Measurements from ENCODE around the gene MRPL58.
"Not testable (repeated sequence)": the region's sequence is repeated elsewhere in the genome, so short reads cannot be mapped to it uniquely, and the experiment has no call there.

Gene MRPL58

DNA sequence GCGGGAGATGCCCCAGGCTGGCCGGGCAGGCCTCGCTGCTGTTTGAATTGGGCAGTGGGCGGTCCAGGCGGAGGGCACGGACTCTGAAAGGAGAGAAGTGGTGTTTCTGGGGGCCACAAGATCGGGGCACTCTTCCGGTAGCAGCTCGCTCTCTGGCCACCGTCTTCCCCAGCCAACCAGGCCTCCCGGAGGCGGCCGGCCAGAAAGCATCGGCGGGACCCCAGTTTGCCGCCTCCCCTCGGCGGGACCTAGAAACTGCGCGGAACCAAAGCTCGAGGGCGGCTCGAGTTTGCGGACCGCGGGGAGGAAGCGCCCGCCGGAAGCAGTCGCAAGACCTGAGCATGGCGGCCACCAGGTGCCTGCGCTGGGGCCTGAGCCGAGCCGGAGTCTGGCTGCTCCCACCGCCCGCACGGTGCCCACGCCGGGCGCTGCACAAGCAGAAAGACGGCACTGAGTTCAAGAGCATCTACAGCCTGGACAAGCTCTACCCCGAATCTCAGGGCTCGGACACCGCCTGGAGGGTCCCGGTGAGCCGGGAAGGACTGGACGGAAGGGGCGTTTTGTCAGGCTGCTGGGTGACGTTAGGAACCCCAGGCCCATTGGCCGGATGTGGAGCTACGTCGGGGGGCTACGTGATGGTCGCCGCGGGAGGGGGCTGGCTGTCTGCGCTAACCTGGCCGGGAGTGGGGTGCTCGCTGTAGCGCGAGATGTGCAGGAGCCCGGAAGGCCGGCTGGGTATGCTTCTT, at the start of gene MRPL58:
Gene MRPL58 (plus strand): TSS at position 325 of the 746 bp plus-strand sequence. CDS start 17 bp downstream, at position 342.
- peak; percentile 74 for DNase-seq

DNA sequence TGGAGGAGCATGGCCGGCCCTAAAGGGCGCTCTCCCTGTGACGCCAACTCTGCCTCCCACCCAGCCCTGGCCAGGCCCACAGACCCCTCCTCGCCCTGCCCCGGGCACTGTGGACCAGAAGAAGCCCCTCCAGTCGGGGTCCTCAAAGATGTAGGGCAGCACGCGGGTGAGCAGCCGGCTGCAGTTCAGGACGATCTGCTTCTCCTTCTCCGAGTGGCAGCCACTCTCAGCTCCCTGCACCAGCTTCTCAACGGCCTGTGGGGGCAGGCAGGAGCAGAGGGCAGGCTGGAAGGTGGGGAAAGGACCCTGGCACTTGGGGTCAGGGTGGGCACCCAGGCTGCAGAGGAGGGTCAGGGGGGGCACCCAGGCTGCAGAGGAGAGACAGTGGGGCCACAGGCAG, 48.8 kb upstream of the MRPL58 start:
- DNase-seq: no peak

DNA sequence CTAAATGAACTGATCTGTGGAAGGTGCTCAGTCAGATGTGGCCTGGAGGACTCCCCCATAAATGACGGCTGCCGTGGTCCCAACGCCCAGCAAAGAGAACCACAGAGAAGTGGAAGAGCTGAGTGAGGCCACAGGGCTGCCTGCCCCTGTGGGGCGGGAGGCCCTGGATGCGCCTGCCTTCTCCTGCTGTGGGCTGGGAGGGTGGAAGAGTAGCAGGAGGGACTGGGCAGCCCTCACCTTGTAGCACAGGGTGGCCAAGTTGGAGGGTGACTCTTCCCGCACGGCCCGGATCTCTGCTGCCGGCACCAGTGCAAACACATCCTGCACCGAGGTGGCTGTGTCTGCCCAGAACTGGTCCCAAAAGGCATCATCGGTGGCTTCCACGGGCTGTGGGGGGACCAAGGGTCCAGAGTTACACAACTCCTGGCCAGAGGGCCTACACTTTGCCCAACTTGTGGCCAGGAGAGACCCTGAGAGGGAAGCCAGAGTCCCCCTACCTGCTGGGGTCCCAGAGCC, 48.2 kb upstream of the MRPL58 start:
- DNase-seq: no peak

DNA sequence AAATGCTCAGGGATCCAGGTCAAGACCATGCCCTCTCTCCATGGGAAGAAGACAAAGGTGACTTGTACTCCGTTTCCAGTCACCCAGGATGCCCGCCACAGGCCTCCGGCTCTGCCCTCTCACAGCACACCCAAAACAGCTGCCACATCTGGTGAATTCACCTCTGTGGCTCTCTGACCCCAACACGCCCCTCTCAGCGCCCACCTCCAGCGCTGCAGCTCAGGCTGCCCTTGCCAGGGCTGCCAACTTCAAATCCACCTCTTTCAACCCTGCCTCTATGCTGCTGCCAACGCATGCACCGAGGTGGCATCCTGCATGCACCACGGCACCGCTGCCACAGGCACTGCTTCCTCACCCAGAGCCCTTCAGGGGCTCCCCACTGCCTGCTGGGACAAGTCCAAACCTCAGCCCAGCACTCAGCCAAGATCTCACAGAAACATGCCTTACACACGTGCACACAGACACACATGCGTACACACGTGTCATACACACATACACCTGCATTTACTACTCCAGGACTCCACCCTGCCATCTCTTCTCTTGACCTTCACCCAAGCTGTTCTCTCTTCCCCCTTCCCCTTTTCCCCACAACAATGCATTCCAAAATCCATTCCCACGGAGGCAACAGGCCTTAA, 47.4 kb upstream of the MRPL58 start:
- no peak for DNase-seq

DNA sequence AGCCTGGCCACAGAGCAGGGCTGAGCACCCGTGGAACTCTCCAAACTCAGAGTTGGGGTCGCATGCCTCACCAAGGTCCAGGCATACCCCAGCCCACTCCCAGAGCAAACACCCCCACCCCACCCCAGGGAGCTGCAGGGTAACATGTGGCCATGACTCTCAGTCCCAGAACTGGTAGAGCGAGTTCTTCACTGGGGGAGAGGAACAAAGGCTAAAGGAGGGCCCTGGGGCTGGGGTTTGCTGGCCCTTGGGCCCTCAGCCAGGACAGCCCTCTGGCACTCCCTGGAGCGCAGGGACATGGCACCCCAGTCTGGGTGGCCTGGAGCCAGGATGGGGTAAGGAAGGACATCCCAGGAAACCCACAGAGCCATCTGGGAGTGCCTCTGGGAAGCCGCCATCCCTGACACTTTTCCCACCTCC, 44.1 kb upstream of the MRPL58 start:
- DNase-seq: no peak

DNA sequence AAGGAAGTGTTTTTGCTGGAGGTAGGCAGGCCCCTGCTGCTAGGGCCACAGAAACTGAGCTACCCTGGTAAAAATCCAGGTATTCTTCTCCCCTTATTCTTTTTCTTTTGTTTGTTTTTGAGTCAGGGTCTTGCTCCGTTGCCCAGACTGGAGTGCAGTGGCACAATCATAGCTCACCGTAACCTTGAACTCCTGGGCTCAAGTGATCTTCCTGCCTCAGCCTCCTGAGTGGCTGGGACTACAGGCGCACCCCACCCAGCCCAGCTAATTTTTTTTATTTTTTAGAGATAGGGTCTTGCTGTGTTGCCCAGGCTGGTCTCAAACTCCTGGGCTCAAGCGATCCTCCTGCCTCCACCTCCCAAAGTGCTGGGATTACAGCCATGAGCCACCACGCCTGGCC, 43.0 kb upstream of the MRPL58 start:
- not testable (repeated sequence) for DNase-seq

DNA sequence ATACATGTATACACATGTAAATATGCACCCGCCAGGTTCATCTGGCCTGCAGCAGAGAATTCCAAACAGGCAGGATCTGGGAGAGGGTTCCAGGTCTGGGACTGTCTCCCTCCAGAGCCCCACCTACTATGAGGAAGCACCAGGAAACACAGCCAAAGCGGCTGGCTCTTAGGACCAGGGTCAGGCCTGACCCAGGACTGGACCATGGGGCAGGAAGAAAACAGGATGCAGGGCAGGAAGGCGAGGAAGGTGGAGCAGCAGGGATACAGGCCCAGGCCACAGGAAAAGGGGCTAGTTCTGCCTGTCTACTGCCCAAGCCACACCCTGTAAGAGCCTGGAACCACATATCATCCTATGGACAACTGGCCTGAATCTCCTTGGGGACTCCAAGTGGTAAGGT, 42.1 kb upstream of the MRPL58 start:
- no peak for DNase-seq

DNA sequence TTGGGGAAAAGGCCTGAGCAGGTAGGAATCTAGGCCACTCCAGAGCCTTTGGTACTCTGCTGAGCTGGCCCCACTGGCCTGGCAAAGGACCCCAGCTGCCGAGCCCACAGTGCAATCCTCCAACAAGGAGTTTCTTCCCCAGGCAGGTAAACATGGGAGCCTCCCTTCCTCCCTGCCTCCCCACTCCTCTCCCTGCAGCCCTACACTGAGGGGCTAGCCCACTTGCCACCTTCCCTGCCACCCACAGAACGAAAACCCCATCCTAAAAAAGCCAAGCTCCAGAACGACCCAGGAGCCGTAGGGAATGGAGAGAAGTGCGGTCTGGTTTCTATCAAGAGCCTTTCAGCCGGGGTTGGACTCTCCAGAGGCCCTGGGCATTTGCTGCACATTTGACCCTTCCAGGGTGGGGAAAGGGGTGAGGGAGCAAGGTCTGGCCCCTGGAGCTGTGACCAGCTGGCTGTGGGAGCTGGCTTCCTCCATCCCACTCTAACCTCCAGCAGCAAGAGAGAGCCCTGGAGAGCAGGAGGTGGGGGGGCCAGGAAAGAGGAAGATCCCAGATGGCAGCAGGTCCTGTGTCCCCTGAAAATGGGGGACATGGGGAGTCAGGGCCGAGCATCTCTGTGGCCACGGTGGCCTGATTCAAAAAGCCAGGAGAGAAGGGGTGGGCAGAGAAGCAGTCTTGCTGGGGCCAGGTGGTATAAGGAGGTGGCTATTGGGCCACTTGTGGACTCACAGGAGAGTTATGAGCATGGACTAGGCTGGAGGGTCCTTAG, 41.2 kb upstream of the MRPL58 start:
- DNase-seq: no peak

DNA sequence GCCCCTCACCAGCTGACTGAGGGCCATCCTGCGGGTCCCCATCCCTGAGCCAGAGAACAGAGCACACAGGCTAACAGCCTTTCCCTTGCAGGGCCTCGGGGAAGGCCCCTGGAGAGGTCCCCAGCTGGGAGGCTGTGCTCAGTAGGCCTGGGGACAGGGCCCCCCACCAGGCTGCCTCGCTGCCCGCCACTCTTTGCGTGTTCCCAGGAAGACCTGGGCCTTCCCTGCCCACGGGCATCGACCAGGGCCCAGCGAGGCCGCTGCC, 40.7 kb upstream of the MRPL58 start:
- no peak for DNase-seq

DNA sequence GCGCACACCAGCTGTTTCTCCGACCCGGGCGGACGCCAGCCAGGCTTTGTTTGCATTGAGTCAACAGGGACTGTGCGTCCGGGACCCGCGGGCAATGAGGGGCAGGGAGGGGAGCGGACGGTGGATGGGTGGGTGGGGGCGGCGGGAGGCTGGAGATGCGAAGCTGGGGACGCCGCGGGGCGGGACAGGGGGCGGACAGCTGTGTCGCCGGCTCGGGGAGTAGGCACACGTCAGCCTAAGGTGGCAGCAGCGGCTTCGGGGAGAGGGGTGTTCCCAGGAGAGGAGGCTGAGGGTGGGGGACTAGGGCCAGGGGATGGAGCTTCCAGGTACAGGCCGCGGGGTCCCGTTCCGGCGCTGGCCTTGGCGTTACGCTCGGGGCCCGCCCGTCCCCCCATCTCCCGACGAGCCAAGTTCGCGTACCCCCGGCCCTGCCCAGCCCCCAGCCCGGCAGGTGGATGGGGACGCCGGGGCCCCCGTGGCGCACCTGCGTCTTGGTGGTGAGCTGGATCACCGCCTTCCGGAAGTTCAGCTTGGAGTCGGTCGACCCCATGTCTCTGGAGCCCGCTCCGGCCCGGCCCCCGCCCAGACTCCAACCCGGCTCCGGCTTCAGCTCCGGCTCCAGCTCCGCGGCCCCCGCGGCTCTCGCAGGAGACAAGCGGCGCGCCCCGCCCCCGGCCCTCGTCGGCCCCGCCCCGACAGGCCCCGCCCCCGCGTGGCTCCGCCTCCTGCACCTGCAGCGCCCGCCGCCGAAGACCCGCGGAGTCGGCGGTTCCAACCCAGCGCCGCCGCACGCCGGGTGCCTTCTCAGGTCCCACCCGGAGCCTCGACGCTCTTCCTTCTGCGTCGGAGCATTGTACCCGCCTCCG, 40.1 kb upstream of the MRPL58 start, which contains the start of gene HID1:
Gene HID1 (minus strand): TSS at position 653 of the 866 bp plus-strand sequence. CDS start 103 bp downstream, at position 550.
- DNase-seq: no peak

DNA sequence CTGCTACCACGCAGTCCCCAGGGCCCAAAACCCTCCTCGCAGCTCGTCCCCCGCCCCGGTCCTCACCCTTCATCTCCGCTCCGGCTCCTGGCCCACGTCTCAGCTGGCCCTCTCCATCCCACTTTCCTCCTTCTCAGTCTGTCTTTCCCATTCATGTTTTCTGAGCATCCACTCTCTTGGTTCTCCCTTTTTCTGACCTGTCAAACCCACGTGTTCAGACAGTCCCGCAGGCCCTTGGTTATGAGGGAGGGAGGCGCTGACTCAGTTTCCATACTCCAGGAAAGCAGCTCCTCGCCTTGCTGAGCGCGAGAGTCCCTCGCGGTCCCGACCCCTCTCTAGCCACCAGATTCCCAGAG, 39.5 kb upstream of the MRPL58 start:
- no peak for DNase-seq

DNA sequence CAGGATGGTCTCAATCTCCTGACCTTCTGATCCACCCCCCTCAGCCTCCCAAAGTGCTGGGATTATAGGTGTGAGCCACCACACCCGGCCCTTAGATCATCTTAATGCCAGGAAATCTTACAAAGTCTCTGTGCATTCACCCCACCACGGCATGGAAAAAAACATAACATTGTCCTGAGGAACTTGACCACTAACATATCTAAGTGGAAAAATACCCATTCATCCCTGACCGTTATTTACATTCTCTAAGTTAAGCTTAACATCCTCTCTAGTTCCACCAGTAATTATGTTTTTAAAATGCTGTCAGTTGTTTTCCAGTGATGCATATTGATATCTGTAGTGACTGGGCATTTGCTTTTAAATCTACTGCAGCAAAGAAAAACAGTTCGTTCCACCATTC, 36.5 kb upstream of the MRPL58 start:
- DNase-seq: no peak

DNA sequence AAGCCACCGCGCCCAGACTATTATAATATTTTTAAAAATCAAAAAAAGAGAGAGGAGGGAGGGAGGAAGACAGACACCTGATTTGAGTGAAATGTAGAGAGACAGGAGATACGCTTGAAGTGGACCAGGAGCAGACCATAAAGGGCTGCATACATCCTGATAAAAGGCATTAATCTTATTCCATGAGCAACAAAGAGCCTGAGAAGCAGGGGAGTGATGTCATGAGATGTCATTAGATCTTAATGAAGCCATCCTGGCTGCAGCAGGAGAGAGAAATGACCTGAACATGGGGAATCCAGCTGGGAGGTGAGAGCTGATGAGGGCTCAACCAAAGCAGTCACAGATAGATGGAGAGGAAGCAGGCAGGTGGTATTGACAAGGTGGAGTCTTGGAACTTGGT, 34.7 kb upstream of the MRPL58 start:
- DNase-seq: no peak

DNA sequence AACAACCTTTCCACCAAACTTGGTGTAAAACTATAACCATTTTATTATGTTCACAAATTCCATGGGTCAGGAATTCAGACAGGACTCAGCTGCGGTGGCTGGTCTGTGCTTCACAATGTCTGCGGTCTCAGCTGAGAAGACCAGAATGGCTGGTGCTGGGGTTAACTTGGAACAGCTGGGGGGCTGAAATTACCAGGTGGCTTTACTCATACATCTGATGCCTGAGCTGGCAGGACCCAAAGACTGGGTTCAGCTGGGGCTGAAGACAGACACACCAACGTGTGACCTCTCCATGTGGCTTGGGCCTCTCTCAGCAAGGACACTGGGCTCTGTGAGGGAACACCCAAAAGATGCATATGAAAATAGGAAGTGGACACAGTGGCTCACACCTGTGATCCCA, 34.2 kb upstream of the MRPL58 start:
- DNase-seq: no peak

DNA sequence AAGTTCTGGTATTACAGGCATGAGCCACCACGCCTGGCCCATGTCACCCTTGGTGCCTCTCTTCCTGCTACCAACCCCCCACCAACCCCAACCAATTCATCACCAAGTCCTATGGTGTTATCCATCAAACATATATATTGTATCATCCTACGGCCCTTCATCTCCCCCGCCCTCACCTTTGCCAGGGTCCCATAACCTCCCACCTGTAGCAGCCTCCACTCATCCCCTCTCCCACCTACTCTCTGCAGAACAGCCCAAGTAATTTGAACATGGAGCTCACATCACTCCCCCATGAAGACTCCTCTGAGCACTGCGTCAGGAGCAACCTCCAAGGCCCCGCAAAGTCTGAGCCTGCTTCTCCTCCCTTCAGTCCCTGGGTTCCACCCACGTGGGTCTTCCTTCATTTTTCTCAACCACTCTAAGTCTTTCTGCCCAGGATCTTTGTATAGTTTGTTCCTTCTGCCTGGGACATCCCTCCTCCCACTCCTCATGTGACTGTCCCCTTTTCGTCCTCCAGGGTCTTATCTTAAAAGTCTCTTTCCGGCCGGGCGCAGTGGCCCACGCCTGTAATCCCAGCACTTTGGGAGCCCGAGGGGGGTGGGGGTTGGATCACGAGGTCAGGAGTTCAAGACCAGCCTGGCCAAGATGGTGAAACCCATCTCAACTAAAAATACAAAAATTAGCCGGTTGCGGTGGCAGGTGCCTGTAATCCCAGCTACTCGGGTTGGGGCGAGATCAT, 32.9 kb upstream of the MRPL58 start:
- DNase-seq: no peak

DNA sequence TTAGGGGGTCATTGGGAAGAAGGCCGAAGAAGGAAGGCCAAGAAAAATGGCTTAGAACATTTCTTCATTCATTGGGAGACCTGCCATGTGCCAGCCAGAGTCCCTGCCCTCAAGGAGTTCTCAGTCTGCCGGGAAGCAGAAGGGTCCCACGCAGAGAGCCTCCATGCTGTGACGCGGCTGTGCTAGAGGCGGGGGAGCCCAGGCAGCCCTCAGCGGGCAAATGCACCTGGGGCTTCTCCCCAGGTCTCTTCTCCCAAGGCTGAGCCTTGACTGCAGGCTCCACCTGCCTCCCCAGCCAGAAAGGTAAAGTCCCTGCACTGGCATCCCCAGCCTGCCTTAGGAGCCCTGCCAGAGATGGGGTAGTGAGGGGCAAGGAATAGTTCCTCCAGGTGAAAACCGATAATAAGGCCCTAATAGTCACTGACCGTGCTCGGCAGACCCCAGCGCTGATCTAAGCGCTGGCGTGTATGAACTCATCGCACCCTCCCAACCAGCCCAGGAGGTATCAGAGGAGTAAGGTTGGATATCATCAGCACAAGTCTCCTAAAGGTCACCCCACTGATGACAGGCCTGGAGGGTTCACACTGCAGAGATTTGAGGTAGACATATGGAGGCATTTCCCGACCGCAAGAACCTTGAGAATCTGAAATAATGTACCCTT, 31.0 kb upstream of the MRPL58 start:
- no peak for DNase-seq

DNA sequence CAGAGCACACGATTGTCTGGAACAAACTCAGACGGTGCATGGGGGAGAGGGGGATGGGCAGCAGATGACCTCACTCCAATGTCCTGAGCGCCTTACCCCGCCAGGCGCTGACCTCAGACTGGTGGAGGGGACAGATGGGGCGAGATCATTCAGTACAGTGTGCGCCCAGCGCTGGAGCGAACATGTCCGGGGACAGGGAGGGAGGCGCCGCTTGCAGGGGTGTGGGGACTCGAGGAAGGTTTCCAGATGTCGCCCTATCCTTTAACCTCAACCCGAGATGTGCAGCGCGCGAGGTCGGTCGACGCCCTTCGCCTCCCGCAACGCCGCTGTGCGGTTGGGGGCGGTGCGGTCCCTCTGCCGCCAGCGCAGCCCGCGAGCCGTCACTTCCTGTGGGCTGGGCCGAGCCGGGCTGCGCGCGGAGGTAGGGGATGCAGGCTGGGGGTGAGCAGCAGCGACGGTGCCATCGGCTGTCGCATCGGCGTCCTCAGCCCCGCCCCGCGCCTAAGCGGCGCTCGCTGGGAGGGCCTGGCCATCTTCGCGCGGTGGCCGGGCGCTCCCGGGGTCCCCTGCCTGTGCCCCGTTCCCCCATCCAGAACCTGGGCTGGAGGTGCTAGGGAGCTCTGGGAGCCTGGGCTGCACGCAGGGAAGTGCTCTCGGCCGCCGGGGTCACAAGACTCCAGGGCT, 30.3 kb upstream of the MRPL58 start:
- peak; percentile 78 for DNase-seq

DNA sequence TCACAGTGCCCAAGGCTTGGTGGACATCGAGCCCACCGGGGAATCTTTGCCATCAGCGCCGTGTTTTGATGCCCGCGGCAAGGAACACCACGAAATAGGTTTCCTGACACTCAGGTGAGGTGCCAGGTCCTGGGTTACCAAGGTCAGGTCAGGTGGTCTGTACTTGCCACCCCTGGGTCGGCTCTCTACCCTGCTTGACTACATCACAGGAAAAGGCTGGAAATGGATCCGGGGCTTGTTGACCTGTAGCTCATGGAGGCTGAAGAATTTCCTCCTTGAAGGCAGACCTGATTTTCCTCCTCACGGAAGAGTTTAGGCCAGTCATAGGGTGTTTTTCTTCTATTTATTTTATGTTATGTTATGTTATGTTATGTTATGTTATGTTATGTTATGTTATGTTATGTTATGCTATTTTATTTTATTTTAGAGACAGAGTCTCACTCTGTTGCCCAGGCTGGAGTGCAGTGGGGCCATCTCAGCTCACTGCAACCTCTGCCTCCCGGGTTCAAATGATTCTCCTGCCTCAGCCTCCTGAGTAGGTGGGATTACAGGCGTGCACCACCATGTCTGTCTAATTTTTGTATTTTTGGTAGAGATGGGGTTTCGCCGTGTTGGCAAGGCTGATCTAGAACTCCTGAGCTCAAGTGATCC, 29.7 kb upstream of the MRPL58 start:
- DNase-seq: not testable (repeated sequence)

DNA sequence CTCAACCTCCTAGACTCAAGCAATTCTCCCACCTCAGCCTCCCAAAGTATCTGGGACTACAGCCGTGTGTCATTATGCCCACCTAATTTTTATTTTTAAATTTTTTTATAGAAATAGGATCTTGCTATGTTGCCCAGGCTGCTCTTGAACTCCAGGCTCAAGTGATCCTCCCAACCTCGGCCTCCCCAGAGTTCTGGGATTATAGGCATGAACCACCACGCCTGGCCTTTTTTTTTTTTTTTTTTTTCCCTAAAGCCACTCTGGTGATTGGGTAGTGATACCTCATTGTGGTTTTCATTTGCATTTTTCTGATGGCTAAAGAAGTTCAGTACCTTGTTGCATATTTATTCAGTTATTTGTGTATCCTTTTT, 26.3 kb upstream of the MRPL58 start:
- DNase-seq: no peak

DNA sequence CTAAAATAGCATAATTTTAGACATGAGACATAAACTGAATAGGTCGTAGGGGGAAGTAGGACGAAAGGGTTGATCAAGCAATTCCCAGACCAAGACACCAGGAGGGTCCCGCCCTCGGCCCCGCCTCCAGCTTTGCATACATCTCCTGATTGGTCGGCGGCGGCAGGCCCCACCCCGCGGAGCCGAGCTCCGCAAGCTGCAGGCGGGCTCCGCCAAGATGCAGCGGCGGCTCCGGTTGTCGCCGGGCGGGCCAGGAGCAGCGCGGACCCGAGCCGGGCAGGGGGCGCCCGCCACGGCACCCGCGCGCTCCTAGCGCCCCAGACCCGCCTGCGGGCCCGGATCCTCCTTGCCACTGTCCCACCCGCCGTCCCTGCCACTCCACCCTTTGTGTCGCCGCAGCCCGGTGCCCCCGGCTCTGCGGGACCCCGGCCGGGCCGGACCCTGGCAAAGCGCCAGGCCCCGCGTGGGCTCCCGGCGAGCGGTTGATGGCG, 25.0 kb upstream of the MRPL58 start, which contains the start of gene CDR2L:
Gene CDR2L (plus strand): TSS at position 215 of the 491 bp plus-strand sequence. CDS start 412 bp downstream, outside the sequence.
- DNase-seq: peak; percentile 48
